ENCODE measurements around the gene TMEM141.
"Not testable (repeated sequence)": the region's sequence is repeated elsewhere in the genome, so short reads cannot be mapped to it uniquely, and the experiment has no call there.

DNA sequence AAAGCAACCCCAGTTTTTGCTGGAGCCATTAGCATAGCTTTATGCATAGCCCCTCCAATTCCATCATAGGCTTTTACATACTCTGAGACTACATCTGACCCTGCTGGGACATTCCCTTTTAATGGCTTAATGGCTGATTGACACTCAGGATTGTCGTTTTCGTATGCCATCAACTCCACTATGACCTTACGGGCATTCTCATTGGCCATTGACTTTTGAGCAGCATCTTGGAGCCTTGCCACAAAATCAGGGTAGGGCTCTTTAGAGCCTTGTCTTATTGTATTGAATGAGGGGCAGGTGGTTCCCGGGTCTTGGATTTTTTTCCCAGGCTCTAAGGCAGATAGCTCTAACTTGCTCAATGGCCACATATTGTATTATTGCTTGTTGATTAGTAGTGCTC, 4.2 kb upstream of the TMEM141 start:
- not testable (repeated sequence) for TF ChIP-seq POLR2AphosphoS5 (IDR thresholded peaks at IDR 0.05; ENCODE audit: low read depth, low read length); POLR2A (IDR thresholded peaks at IDR 0.05; ENCODE audit: low read depth, low read length); TAF1 (IDR thresholded peaks at IDR 0.05; ENCODE audit: low read depth, low read length); SPI1 (IDR thresholded peaks at IDR 0.05; ENCODE audit: low read depth, low read length); POU2F2 (IDR thresholded peaks at IDR 0.05; ENCODE audit: low read depth, low read length); PAX5 (IDR thresholded peaks at IDR 0.05; ENCODE audit: insufficient read depth, low read length, severe bottlenecking)
